BLaER1 treated with 17β-estradiol and CSF1 and Interleukin-3, amounts not matched to agents 10 nM and 100 nM (cell line): ENCODE results near the gene IGFALS.

ENCODE experiments used
- H3K27ac ChIP-seq, 11 experiments: shearing (Covaris generic); formaldehyde crosslinking; 2 replicates each; pipeline ENCODE4 v1.8.1; 2022
- H3K27me3 ChIP-seq, 11 experiments: shearing (Covaris generic); formaldehyde crosslinking; 2 replicates each; pipeline ENCODE4 v1.8.1; 2022
- H3K36me3 ChIP-seq, 11 experiments: shearing (Covaris generic); formaldehyde crosslinking; 2 replicates each; pipeline ENCODE4 v1.8.1; 2022
- H3K4me1 ChIP-seq, 10 experiments: shearing (Covaris generic); formaldehyde crosslinking; 2 replicates each; pipeline ENCODE4 v1.8.1; 2022
- H3K4me2 ChIP-seq, 11 experiments: shearing (Covaris generic); formaldehyde crosslinking; 2 replicates each; pipeline ENCODE4 v1.8.1; 2022
- H3K4me3 ChIP-seq, 10 experiments: shearing (Covaris generic); formaldehyde crosslinking; 2 replicates each; pipeline ENCODE4 v1.8.1; 2022
- H3K9ac ChIP-seq, 11 experiments: shearing (Covaris generic); formaldehyde crosslinking; 2 replicates each; pipeline ENCODE4 v1.8.1; 2022
- H3K9me3 ChIP-seq, 11 experiments: shearing (Covaris generic); formaldehyde crosslinking; replicated peaks in 1 of 11; 2 replicates each; pipeline ENCODE4 v1.8.1; 2022
- H4K20me1 ChIP-seq, 11 experiments: shearing (Covaris generic); formaldehyde crosslinking; 2 replicates each; pipeline ENCODE4 v1.8.1; 2022
- Cebpa-rat ChIP-seq, 11 experiments: shearing (Covaris generic); IDR thresholded peaks; 2 replicates each; pipeline ENCODE4 v1.8.1; 2022

The IGFALS gene

GRCh38 chr16:1820096-1820945 is 26.8 kb upstream of the IGFALS start:
- H4K20me1 ChIP-seq, result peaks cover 0 to 69% (median 17%) of the 10 kb centered on the region in 11 experiments; a peak in 15 of 22 replicates
- H3K9ac ChIP-seq, result peak overlapping the region in 1 of 11 experiments; percentile 24; a peak in 2 of 22 replicates
- H3K4me2 ChIP-seq, result no peak overlapping the region
- H3K27ac ChIP-seq, result no peak overlapping the region
- TF ChIP-seq Cebpa-rat (IDR thresholded peaks at IDR 0.05), result no peak
- H3K9me3 ChIP-seq, result no peaks in the 10 kb centered on the region
- peaks cover 3 to 19% (median 6%) of the 10 kb centered on the region in 10 experiments; a peak in 19 of 20 replicates for H3K4me1 ChIP-seq
- no peaks in the 10 kb centered on the region for H3K27me3 ChIP-seq
- H3K36me3 ChIP-seq, result peaks cover 26 to 77% (median 61%) of the 10 kb centered on the region in 11 experiments
- H3K4me3 ChIP-seq, result no peak overlapping the region

- peaks cover 0 to 62% (median 16%) of the 10 kb centered on the region in 11 experiments; a peak in 15 of 22 replicates for H4K20me1 ChIP-seq
- no peaks in the 10 kb centered on the region for H3K27me3 ChIP-seq
- no peak overlapping the region for H3K4me2 ChIP-seq
- peaks cover 26 to 84% (median 61%) of the 10 kb centered on the region in 11 experiments for H3K36me3 ChIP-seq
- no peak for TF ChIP-seq Cebpa-rat (IDR thresholded peaks at IDR 0.05)
- no peak overlapping the region for H3K27ac ChIP-seq
- H3K4me3 ChIP-seq, result no peak overlapping the region
- peaks cover 0 to 12% (median 0%) of the 10 kb centered on the region in 10 experiments; a peak in 7 of 20 replicates for H3K4me1 ChIP-seq
- no peak overlapping the region for H3K9ac ChIP-seq
- no peaks in the 10 kb centered on the region for H3K9me3 ChIP-seq
These were observed 26.1 kb upstream of the IGFALS start for GRCh38 chr16:1819611-1820010.

- Histone ChIP-seq H3K36me3 (peaks cover 26 to 90% (median 61%) of the 10 kb centered on the region in 11 experiments), H3K27me3 (no peaks in the 10 kb centered on the region), H3K4me3 (no peak overlapping the region), H3K27ac (no peak overlapping the region), H3K4me2 (no peak overlapping the region), H3K9ac (no peak overlapping the region), H3K4me1 (peaks cover 0 to 6% (median 0%) of the 10 kb centered on the region in 10 experiments; a peak in 5 of 20 replicates), H3K9me3 (no peaks in the 10 kb centered on the region), H4K20me1 (peaks cover 0 to 56% (median 12%) of the 10 kb centered on the region in 11 experiments; a peak in 14 of 22 replicates)
- TF ChIP-seq Cebpa-rat (IDR thresholded peaks at IDR 0.05), result no peak
These were observed 25.5 kb upstream of the IGFALS start for GRCh38 chr16:1818873-1819525.

- no peak for TF ChIP-seq Cebpa-rat (IDR thresholded peaks at IDR 0.05)
- H3K9me3 ChIP-seq, result no peaks in the 10 kb centered on the region
- no peaks in the 10 kb centered on the region for H3K27me3 ChIP-seq
- H3K36me3 ChIP-seq, result peaks cover 26 to 96% (median 63%) of the 10 kb centered on the region in 11 experiments
- peaks cover 0 to under 1% (median 0%) of the 10 kb centered on the region in 10 experiments; a peak in 1 of 20 replicates for H3K4me1 ChIP-seq
- H3K4me3 ChIP-seq, result no peak overlapping the region
- no peak overlapping the region for H3K27ac ChIP-seq
- peaks cover 0 to 54% (median 10%) of the 10 kb centered on the region in 11 experiments; a peak in 12 of 22 replicates for H4K20me1 ChIP-seq
- no peak overlapping the region for H3K9ac ChIP-seq
- no peak overlapping the region for H3K4me2 ChIP-seq
These were observed 24.8 kb upstream of the IGFALS start for GRCh38 chr16:1818204-1818872.

GRCh38 chr16:1817716-1818115 is 24.2 kb upstream of the IGFALS start:
- no peak for TF ChIP-seq Cebpa-rat (IDR thresholded peaks at IDR 0.05)
- peaks cover 4 to 6% (median 5%) of the 10 kb centered on the region in 10 experiments; a peak in 16 of 20 replicates for H3K4me1 ChIP-seq
- H3K4me3 ChIP-seq, result no peak overlapping the region

GRCh38 chr16:1817276-1817589 is 23.7 kb upstream of the IGFALS start:
- Histone ChIP-seq H3K27me3 (no peaks in the 10 kb centered on the region), H4K20me1 (peaks cover 0 to 52% (median 6%) of the 10 kb centered on the region in 11 experiments; a peak in 11 of 22 replicates), H3K4me2 (no peak overlapping the region), H3K4me1 (peaks cover 5 to 11% (median 9%) of the 10 kb centered on the region in 10 experiments; a peak in 16 of 20 replicates), H3K4me3 (no peak overlapping the region), H3K9me3 (no peaks in the 10 kb centered on the region), H3K9ac (no peak overlapping the region), H3K36me3 (peaks cover 21 to 88% (median 58%) of the 10 kb centered on the region in 11 experiments), H3K27ac (no peak overlapping the region)
- TF ChIP-seq Cebpa-rat (IDR thresholded peaks at IDR 0.05), result no peak

More at GRCh38 chr16:1817716-1818115, 24.2 kb upstream of the IGFALS start:
- H3K27me3 ChIP-seq, result no peaks in the 10 kb centered on the region
- H3K27ac ChIP-seq, result no peak overlapping the region
- peak overlapping the region in 1 of 11 experiments; percentile 24; a peak in 2 of 22 replicates for H3K9ac ChIP-seq
- H4K20me1 ChIP-seq, result peaks cover 0 to 55% (median 11%) of the 10 kb centered on the region in 11 experiments; a peak in 11 of 22 replicates
- H3K4me2 ChIP-seq, result no peak overlapping the region
- H3K9me3 ChIP-seq, result no peaks in the 10 kb centered on the region
- peaks cover 25 to 92% (median 63%) of the 10 kb centered on the region in 11 experiments for H3K36me3 ChIP-seq

GRCh38 chr16:1816396-1817275 is 23.1 kb upstream of the IGFALS start:
- no peak for TF ChIP-seq Cebpa-rat (IDR thresholded peaks at IDR 0.05)
- Histone ChIP-seq H3K4me1 (peaks cover 5 to 12% (median 11%) of the 10 kb centered on the region in 10 experiments; a peak in 16 of 20 replicates), H4K20me1 (peaks cover 0 to 46% (median 6%) of the 10 kb centered on the region in 11 experiments; a peak in 11 of 22 replicates), H3K27me3 (no peaks in the 10 kb centered on the region), H3K27ac (no peak overlapping the region), H3K4me2 (no peak overlapping the region), H3K36me3 (peaks cover 16 to 86% (median 53%) of the 10 kb centered on the region in 11 experiments), H3K4me3 (no peak overlapping the region), H3K9me3 (no peaks in the 10 kb centered on the region), H3K9ac (no peak overlapping the region; a peak in 1 of 22 replicates)

- peaks cover 5 to 12% (median 11%) of the 10 kb centered on the region in 10 experiments; a peak in 16 of 20 replicates for H3K4me1 ChIP-seq
- H3K4me3 ChIP-seq, result no peak overlapping the region
- peaks cover 0 to 43% (median 8%) of the 10 kb centered on the region in 11 experiments; a peak in 9 of 22 replicates for H4K20me1 ChIP-seq
- H3K36me3 ChIP-seq, result peaks cover 16 to 86% (median 48%) of the 10 kb centered on the region in 11 experiments
- no peak overlapping the region for H3K27ac ChIP-seq
- H3K9ac ChIP-seq, result no peak overlapping the region
- H3K9me3 ChIP-seq, result no peaks in the 10 kb centered on the region
- TF ChIP-seq Cebpa-rat (IDR thresholded peaks at IDR 0.05), result no peak
- no peaks in the 10 kb centered on the region for H3K27me3 ChIP-seq
- no peak overlapping the region for H3K4me2 ChIP-seq
These were observed 22.0 kb upstream of the IGFALS start for GRCh38 chr16:1815461-1815860.
